PC-3 (cell line): ENCODE measurements around the gene STARD9.

Experiments used
- CTCF ChIP-seq: fragments of 300-600 bp; sonication (generic); conservative IDR thresholded peaks from 2 replicates; pipeline ENCODE4 v1.5.1; 2017; ENCODE audit warnings: antibody characterized with exemption, low read depth, mild to moderate bottlenecking, low read length
- EZH2 ChIP-seq: fragments of 300-600 bp; sonication (generic); IDR thresholded peaks from one replicate; pipeline ENCODE4 v1.6.1; 2017; ENCODE audit warnings: antibody characterized with exemption, mild to moderate bottlenecking, low read length; ENCODE audit not compliant: unreplicated experiment
- EZH2phosphoT487 ChIP-seq: fragments of 300-600 bp; sonication (generic); IDR thresholded peaks from 2 replicates; pipeline ENCODE4 v1.6.1; 2018; ENCODE audit warnings: mild to moderate bottlenecking, antibody characterized with exemption, low read length, borderline replicate concordance

- TF ChIP-seq CTCF (no peak), EZH2phosphoT487 (no peak), EZH2 (no peak)
Observed at GRCh38 chr15:42595626-42596240, 20.3 kb downstream of the STARD9 start.
